SHP77 (cell line): Measurements from ENCODE around the gene ZNF384.

Experiments
- DNase-seq, 2 experiments: peaks; one replicate each; lab custom pipeline; 2025; lab: John Stamatoyannopoulos, UW

The ZNF384 gene

DNA sequence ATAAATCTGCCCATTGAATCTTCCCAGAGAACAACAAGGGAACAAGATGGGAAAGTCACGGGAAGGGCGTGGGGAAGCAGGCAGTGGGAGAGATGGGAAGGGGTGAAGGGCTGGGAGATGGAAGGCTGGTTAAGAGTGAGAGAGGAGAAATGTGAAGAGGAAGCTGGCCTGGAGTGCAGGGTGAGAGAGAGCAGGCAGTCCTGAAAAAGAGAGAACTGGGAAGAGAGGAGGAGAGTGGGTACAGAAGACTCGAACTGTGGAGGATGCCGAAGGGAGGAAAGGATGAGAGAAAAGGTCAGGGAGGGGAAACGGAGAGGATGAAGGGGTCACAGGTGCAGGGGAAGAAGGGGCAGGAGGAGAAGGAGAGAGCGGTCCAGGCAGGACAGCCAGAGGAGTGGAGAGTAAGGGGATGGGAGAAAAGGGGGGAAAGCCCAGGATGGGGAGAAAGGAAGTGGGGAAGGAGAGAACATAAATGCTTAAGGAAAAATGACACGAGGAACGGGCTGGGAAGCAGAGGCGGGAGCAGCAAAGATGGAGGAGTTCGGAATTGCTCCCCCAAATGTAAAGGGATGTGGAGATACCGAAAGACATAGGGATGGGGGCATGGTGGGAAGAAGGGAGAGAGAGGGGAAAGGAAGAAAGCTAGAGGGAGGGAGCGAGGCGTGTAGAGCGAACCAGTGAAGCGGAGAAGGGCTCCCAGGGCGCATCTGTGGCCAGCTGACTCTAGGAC is 10.2 kb upstream of the ZNF384 start:
- DNase-seq = no peak

- DNase-seq = no peak
Observed at GRCh38 chr12:6698352-6699046, 9.3 kb upstream of the ZNF384 start.

GRCh38 chr12:6697584-6698351 is 8.6 kb upstream of the ZNF384 start:
- no peak for DNase-seq

- no peak for DNase-seq
Observed at GRCh38 chr12:6696690-6697583, 7.8 kb upstream of the ZNF384 start.

DNA sequence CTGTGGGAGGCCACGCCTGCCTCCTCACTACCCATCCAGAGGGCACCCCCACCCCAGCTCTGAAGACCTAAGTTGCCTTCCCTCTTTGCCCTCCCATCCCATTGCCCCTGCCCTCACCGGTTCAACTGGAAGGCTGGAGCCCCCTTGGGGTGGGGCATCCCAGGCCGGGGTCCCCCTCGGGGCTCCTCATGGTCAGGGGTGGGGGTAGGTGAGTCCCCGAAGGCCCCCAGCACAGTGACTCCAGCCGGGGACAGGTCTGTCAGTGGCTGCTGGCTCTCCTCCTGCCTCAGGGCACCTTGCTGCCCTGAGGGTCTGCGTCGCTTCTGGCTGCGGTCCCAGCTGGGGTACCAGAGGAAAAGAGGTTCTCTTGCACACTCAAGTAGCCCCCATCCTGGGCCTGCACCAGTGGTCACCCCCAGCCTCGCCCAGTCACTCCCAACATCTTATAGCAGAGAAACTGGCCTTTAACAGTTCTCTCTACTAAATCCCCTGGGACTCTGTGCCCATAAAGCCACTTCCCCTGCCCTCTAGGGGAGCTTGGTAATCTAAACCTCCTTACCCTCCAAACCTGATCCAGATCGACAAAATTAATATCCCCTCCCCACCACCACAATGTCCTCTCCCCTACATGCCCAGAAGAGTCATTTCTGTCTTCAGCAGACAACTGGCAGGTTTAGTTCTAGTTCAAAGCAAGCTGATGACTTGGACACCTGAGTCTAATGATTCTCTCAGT is 6.3 kb upstream of the ZNF384 start:
- DNase-seq = no peak

- DNase-seq = no peak
Observed at GRCh38 chr12:6694701-6695100, 5.5 kb upstream of the ZNF384 start.

GRCh38 chr12:6693832-6694355 is 4.7 kb upstream of the ZNF384 start:
- DNase-seq = no peak

- DNase-seq = no peak
Observed at GRCh38 chr12:6692888-6693287, 3.7 kb upstream of the ZNF384 start.

DNA sequence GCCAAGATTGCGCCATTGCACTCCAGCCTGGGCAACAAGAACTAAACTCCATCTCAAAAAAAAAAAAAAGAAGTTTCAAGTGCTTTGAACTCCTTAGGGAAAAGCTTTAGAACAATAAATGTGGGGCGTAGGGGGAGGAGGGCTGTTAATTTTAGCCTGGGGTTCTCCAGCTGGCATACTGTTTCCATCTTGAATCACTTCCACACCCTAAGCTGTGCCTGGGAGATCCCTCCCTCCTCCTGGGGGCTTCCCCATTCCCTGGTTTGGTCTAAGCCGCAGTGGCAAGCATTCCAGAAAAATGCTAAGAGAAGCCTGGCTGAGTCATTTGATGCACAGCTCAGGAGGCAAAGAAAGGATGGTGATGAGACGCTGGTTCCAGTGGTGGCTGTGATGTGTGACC is 2.3 kb upstream of the ZNF384 start:
- DNase-seq = no peak

- DNase-seq = peak in 1 of 2 experiments; percentile 85
Observed at GRCh38 chr12:6688543-6688998, 604 bp downstream of the ZNF384 start.

DNA sequence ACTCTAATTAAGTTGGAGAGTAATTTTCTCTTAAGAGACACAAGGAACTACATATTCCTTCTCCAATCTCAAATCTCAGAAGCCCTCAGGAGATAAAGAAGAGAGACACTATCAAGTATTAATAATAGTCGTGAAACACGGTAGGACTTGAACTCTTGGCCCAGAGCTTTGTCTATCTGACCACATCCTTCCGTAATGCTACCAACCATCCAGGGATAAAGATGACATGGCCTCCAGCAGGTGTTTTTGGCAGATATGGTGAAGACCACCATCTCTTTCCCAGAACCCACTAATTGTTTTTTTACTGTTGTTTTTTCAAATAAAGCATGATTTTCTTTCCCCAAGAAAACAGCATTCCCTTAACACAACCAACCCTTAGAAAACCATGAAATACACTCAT is 3.4 kb downstream of the ZNF384 start:
- no peak for DNase-seq

- DNase-seq = no peak
Observed at GRCh38 chr12:6684609-6685008, 4.6 kb downstream of the ZNF384 start.

- DNase-seq = no peak
Observed at GRCh38 chr12:6676962-6677361, 12.2 kb downstream of the ZNF384 start.

GRCh38 chr12:6672143-6672542 is 17.0 kb downstream of the ZNF384 start:
- DNase-seq = no peak

- DNase-seq = no peak
Observed at GRCh38 chr12:6667559-6668210, 21.5 kb downstream of the ZNF384 start.

- no peak for DNase-seq
Observed at GRCh38 chr12:6666211-6666610, 23.0 kb downstream of the ZNF384 start.

- DNase-seq = no peak
Observed at GRCh38 chr12:6664902-6665301, 24.3 kb downstream of the ZNF384 start.

DNA sequence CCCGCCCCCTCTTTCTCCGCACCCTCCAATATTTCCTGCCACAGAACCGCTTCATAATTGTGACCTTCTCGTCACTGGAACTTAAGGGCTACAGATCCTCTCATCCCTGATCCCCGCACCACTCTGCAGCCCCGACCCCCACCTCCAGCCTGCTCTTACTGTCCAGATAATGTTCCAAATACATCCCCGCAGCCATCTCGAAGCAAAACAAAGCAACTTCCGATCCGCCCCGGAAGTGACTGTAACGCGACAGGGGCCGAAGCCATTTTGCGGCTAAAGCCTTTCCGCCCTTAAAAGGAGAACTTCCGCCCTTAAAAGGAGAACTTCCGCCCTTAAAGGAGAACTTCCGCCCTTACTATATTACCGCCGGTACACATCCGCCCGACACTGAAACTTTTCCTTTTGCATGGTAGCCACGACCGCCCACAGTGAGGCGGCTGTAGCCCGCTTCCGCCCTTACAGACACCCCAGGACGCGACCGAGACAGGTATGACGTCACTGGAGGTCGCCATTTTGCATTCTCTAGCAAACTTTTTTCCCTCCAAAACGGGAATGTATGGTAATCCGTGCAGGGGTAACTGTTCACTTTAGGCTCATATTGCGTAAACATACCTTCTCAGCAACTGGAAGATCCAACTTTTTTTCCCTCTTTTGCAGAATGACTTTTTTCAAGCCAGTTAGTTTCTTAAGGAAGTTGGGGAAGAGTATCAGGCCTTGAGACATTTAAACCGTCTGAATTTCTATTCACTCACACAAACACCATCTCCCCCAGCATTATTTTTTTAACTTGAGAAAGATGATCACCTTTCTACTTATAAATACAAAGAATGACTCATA is 26.1 kb downstream of the ZNF384 start, which contains the start of gene ING4:
Gene ING4 (minus strand): TSS at position 214 of the 837 bp plus-strand sequence. CDS start 18 bp downstream, at position 196.
- peak; percentile 88 to 93 for DNase-seq

DNA sequence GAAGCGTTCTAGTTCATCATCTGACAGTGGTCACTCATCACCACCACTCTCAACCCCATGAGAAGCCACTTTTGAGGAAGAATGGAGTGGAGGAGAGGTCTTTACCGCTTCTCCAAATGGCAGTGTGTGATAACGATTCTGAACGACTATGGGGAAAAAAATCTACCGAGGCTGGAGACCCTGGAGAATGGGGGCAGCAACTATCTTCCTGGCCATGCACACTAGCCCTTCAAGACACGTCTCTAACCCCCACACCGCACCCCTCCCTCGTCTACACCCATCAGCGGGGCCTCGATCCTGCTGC is 26.6 kb downstream of the ZNF384 start:
- DNase-seq = no peak
